SK-N-SH (cell line): Measurements from ENCODE around the gene ITK. TPM values are rescaled to one million over a fixed set of nuclear protein-coding genes. Genes with fewer than 3 reads are reported as not detected.

Experiments
- EZH2phosphoT487 ChIP-seq: fragments of 200-600 bp; sonication (generic); IDR thresholded peaks from 2 replicates; pipeline ENCODE4 v1.6.1; 2017; ENCODE audit warnings: low read depth, mixed run types, mild to moderate bottlenecking, antibody characterized with exemption, moderate library complexity, borderline replicate concordance
- GABPA ChIP-seq: IDR thresholded peaks from 2 replicates; pipeline ENCODE4 v1.4.0; 2012; ENCODE audit warnings: low read depth, mild to moderate bottlenecking
- GATA2 ChIP-seq: sonication (generic); formaldehyde crosslinking; IDR thresholded peaks from 2 replicates; pipeline ENCODE4 v1.5.0; 2020; ENCODE audit warnings: mild to moderate bottlenecking, missing genetic modification reagents
- MEF2A ChIP-seq: IDR thresholded peaks from 2 replicates; pipeline ENCODE4 v1.4.0; 2012; ENCODE audit warnings: low read depth, borderline replicate concordance
- NRF1 ChIP-seq: IDR thresholded peaks from 2 replicates; pipeline ENCODE4 v1.6.1; 2012; ENCODE audit warnings: low read depth, mild to moderate bottlenecking, low read length
- PBX3 ChIP-seq: IDR thresholded peaks from 2 replicates; pipeline ENCODE4; 2012
- REST ChIP-seq: IDR thresholded peaks from 2 replicates; pipeline ENCODE4 v1.6.1; 2012; ENCODE audit warnings: mild to moderate bottlenecking, low read depth, low read length, moderate library complexity
- RFX5 ChIP-seq: IDR thresholded peaks from 2 replicates; pipeline ENCODE4 v1.6.1; 2012; ENCODE audit warnings: mild to moderate bottlenecking, improper control_type of control experiment, low read length
- TAF1 ChIP-seq: IDR thresholded peaks from 2 replicates; pipeline ENCODE4 v1.6.1; 2012; ENCODE audit warnings: low read depth, mild to moderate bottlenecking, low read length, moderate library complexity, borderline replicate concordance
- ZBTB33 ChIP-seq: IDR thresholded peaks from 2 replicates; pipeline ENCODE4 v1.4.0; 2012; ENCODE audit warnings: low read depth, borderline replicate concordance
- polyA plus RNA-seq, 3 experiments: library from polyadenylated mRNA; depleted of rRNA; stranded (reverse); fragments of >200 nt; gene quantifications; 2 replicates each; pipeline ENCODE4 v1.2.3, GENCODE V29; 2012
- TF ChIP-seq, protein P1 (sequence below): fragments of 150-350 bp; IDR thresholded peaks from 2 replicates; pipeline ENCODE4 v1.6.1; 2016; ENCODE audit warnings: mild to moderate bottlenecking, low read depth, low read length

The ITK gene
- polyA plus RNA-seq, 1 of the 3 experiments (the other 2 are of a cell fraction): not detected

- TF ChIP-seq REST (no peak), RFX5 (no peak), PBX3 (no peak), EZH2phosphoT487 (no peak), ZBTB33 (no peak), MEF2A (no peak), GABPA (no peak), GATA2 (CRISPR knock-in tag) (no peak), TAF1 (no peak), NRF1 (no peak)
- TF ChIP-seq, protein P1, sequence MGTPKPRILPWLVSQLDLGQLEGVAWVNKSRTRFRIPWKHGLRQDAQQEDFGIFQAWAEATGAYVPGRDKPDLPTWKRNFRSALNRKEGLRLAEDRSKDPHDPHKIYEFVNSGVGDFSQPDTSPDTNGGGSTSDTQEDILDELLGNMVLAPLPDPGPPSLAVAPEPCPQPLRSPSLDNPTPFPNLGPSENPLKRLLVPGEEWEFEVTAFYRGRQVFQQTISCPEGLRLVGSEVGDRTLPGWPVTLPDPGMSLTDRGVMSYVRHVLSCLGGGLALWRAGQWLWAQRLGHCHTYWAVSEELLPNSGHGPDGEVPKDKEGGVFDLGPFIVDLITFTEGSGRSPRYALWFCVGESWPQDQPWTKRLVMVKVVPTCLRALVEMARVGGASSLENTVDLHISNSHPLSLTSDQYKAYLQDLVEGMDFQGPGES: no peak
Observed at GRCh38 chr5:157284458-157285212, 104.0 kb downstream of the ITK start (continued).
